ENCODE results near the gene OSBPL10. TPM values are rescaled to one million over a fixed set of nuclear protein-coding genes. Genes with fewer than 3 reads are reported as not detected.

OSBPL10 gene
- polyA plus RNA-seq, 1 experiment = 11.2 TPM

DNA sequence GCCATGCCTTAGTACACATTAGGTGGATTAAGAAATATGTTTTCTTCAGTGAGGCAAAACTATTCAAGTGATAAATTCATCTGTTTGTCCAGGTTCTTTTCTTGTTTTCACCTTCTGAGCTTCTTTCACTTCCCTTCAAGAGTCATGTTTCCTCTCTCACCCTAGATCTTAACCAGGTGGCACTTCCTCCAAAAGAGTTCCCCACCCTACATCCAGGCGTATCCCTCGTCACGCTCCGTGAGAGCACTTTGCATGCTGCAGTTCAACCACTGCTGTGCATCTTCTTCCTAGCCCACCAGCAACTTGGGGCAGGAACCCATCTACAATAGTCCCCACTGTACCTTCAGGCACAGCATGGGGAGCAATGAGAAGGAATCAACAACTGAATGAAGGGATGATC lies 28.9 kb downstream of the OSBPL10 start:
- TF ChIP-seq, protein P1, sequence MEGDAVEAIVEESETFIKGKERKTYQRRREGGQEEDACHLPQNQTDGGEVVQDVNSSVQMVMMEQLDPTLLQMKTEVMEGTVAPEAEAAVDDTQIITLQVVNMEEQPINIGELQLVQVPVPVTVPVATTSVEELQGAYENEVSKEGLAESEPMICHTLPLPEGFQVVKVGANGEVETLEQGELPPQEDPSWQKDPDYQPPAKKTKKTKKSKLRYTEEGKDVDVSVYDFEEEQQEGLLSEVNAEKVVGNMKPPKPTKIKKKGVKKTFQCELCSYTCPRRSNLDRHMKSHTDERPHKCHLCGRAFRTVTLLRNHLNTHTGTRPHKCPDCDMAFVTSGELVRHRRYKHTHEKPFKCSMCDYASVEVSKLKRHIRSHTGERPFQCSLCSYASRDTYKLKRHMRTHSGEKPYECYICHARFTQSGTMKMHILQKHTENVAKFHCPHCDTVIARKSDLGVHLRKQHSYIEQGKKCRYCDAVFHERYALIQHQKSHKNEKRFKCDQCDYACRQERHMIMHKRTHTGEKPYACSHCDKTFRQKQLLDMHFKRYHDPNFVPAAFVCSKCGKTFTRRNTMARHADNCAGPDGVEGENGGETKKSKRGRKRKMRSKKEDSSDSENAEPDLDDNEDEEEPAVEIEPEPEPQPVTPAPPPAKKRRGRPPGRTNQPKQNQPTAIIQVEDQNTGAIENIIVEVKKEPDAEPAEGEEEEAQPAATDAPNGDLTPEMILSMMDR (IDR thresholded peaks at IDR 0.05; ENCODE audit: insufficient read depth, low read depth, low read length) = no peak
- ChIA-PET POLR2A (no interaction called here), CTCF (interaction anchor here (0.8 kb wide), 1 partner anchor 8 kb away, joined by 3 read pairs; no protein-coding TSS in a partner anchor)
- no peaks in the 10 kb centered on the region for H3K36me3 ChIP-seq (ENCODE audit: control insufficient read depth, insufficient read depth, low read length)
- no peak for DNase-seq (ENCODE audit: low read depth)
- no peak overlapping the region for H3K4me3 ChIP-seq (ENCODE audit: low read depth, low read length)
- no peaks in the 10 kb centered on the region for H3K27me3 ChIP-seq (ENCODE audit: control insufficient read depth, insufficient read depth, low read length)

DNA sequence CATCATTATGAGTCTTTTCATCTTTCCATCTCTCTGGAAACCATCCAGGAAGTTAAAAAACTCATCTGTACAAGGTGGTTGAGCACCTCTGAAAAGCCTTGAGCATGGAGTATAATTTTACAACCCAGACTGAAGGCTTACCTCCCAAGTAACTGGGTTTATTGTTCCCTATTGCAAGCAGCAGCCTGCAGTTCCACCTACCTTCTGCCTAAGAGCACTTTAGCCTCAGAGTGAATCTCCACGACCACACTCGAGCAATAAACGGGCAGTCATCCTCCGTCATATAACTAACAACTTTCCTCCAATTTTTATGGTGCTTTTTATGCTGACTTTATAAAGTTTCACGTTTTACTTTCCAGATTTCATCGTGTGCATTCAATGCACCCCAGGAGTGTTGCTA lies 32.8 kb downstream of the OSBPL10 start:
- TF ChIP-seq, protein P1 (IDR thresholded peaks at IDR 0.05; ENCODE audit: insufficient read depth, low read depth, low read length) = no peak
- CTCF ChIA-PET = no interaction called here
- H3K4me3 ChIP-seq (ENCODE audit: low read depth, low read length) = no peak overlapping the region
- POLR2A ChIA-PET = no interaction called here
- H3K27me3 ChIP-seq (ENCODE audit: control insufficient read depth, insufficient read depth, low read length) = no peaks in the 10 kb centered on the region
- no peaks in the 10 kb centered on the region for H3K36me3 ChIP-seq (ENCODE audit: control insufficient read depth, insufficient read depth, low read length)
- DNase-seq (ENCODE audit: low read depth) = no peak

DNA sequence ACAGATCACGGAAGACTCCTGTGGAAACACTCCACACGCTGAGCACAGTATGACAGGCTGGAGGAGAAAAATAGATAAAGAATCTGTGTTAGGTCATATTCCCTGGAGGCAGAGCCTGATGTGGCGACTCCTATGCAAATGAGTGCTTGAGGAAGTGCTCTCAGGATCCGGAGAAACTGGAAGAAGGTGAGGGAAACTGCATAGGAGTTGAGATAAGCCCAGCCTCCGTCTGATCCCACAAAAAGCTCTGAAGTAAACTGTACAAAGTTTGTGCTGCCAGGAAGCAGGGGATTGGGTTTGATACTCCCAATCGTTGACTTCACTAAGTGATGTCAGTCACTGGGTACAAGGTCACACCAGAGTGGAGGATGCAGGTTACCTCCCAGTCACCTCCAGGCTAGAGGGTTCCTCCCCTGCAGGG lies 33.4 kb downstream of the OSBPL10 start:
- no peak overlapping the region for H3K4me3 ChIP-seq (ENCODE audit: low read depth, low read length)
- TF ChIP-seq, protein P1 (IDR thresholded peaks at IDR 0.05; ENCODE audit: insufficient read depth, low read depth, low read length) = no peak
- H3K36me3 ChIP-seq (ENCODE audit: control insufficient read depth, insufficient read depth, low read length) = no peaks in the 10 kb centered on the region
- no peak for DNase-seq (ENCODE audit: low read depth)
- CTCF ChIA-PET = no interaction called here
- no peaks in the 10 kb centered on the region for H3K27me3 ChIP-seq (ENCODE audit: control insufficient read depth, insufficient read depth, low read length)
- POLR2A ChIA-PET = no interaction called here

DNA sequence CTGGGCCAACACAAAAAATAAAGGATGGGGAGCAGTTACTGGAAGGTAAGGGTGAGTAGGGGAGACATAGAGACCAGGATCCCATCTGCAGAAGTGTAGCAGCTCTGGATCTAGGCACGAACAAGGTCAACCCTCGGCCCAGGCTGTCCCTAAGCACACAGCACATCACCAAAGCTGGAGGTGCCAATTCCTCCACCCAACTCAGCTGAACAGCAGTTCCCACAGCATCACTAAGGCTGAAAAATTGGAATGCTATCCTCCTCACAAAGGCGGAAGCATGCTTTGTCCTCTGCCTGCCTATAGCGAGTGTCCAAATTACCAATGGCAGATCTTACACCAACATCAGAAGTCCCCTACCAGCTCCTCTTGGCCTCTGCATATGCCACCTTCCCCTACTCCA lies 33.9 kb downstream of the OSBPL10 start:
- TF ChIP-seq, protein P1 (IDR thresholded peaks at IDR 0.05; ENCODE audit: insufficient read depth, low read depth, low read length) = no peak
- no peak overlapping the region for H3K4me3 ChIP-seq (ENCODE audit: low read depth, low read length)
- DNase-seq (ENCODE audit: low read depth) = no peak
- CTCF ChIA-PET = interaction anchor here (0.7 to 1.2 kb wide), 3 partner anchors 8 to 20 kb away, joined by 3 to 4 read pairs (median 3); no protein-coding TSS in a partner anchor
- H3K36me3 ChIP-seq (ENCODE audit: control insufficient read depth, insufficient read depth, low read length) = no peaks in the 10 kb centered on the region
- POLR2A ChIA-PET = no interaction called here
- H3K27me3 ChIP-seq (ENCODE audit: control insufficient read depth, insufficient read depth, low read length) = no peaks in the 10 kb centered on the region

DNA sequence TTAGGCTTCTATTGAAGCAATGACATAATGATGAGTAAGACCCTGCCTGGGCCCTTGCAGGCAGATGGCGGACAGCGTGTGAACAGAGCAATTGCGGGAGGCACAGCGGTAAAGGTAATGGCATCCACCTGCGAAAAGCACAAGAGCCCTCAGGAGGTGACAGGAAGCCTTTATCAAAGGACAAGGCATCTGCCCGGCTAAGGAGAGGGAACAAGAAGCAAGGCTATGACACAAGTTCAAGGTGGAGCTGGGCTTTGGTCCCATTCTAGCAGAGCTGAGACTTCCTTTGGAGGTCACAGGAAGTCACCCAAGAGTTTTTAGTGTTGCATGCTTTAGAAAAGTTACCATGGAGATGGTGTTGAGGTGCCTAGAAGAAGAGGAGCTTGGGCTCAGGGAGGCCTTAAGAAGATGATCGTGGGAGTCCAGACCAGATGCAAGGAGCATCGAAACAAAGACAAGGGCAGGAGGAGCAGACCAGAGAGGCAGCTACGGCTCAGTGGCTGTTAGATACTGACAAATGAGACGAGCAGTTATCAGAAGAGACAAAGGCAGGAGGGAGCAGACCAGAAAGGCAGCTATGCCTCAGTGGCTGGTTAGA lies 34.5 kb downstream of the OSBPL10 start:
- H3K27me3 ChIP-seq (ENCODE audit: control insufficient read depth, insufficient read depth, low read length) = no peaks in the 10 kb centered on the region
- H3K4me3 ChIP-seq (ENCODE audit: low read depth, low read length) = no peak overlapping the region
- no peak for DNase-seq (ENCODE audit: low read depth)
- ChIA-PET POLR2A (no interaction called here), CTCF (interaction anchor here (0.7 to 1.2 kb wide), 3 partner anchors 8 to 19 kb away, joined by 3 to 4 read pairs (median 3); no protein-coding TSS in a partner anchor)
- TF ChIP-seq, protein P1 (IDR thresholded peaks at IDR 0.05; ENCODE audit: insufficient read depth, low read depth, low read length) = no peak
- H3K36me3 ChIP-seq (ENCODE audit: control insufficient read depth, insufficient read depth, low read length) = no peaks in the 10 kb centered on the region
